HepG2 (cell line): ENCODE data around the gene THADA. TPM values are rescaled to one million over a fixed set of nuclear protein-coding genes. Genes with fewer than 3 reads are reported as not detected.

Experiments used
- BATF2 ChIP-seq: sonication (generic); formaldehyde crosslinking; IDR thresholded peaks from 2 replicates; pipeline ENCODE4 v1.8.0; 2022; ENCODE audit warnings: mild to moderate bottlenecking, missing genetic modification reagents, moderate library complexity
- FOXJ3 ChIP-seq: sonication (generic); formaldehyde crosslinking; IDR thresholded peaks from 2 replicates; pipeline ENCODE4 v1.4.0; 2020; ENCODE audit warnings: missing genetic modification reagents, mild to moderate bottlenecking, borderline replicate concordance
- FOXO4 ChIP-seq: sonication (generic); formaldehyde crosslinking; conservative IDR thresholded peaks from 2 replicates; pipeline ENCODE4 v1.8.1; 2023; ENCODE audit warnings: missing genetic modification reagents
- GABPA ChIP-seq, 2 experiments: IDR thresholded peaks; 2 replicates each; pipeline ENCODE4 v1.6.1; 2011 to 2016; ENCODE audit warnings: low read depth in 2 of 2, low read length in 1 of 2, missing biosample characterization in 1 of 2, missing genetic modification characterization in 1 of 2
- HOMEZ ChIP-seq: IDR thresholded peaks from 2 replicates; pipeline ENCODE4 v1.6.1; 2016; ENCODE audit warnings: low read depth
- HOXA5 ChIP-seq: sonication (generic); formaldehyde crosslinking; IDR thresholded peaks from 2 replicates; pipeline ENCODE4 v1.4.0; 2020; ENCODE audit warnings: missing genetic modification reagents
- KMT2A ChIP-seq: sonication (generic); formaldehyde crosslinking; IDR thresholded peaks from 2 replicates; pipeline ENCODE4 v1.4.0; 2020; ENCODE audit warnings: missing genetic modification reagents
- MATR3 ChIP-seq: sonication (generic); formaldehyde crosslinking; IDR thresholded peaks from 2 replicates; pipeline ENCODE4 v1.4.0; 2020; ENCODE audit warnings: missing genetic modification reagents
- MLXIP ChIP-seq: sonication (generic); formaldehyde crosslinking; IDR thresholded peaks from 2 replicates; pipeline ENCODE4 v1.9.0; 2021; ENCODE audit warnings: missing genetic modification reagents, borderline replicate concordance
- NFIC ChIP-seq: IDR thresholded peaks from 2 replicates; pipeline ENCODE4 v1.6.1; 2012; ENCODE audit warnings: mild to moderate bottlenecking, low read length, inconsistent platforms
- RARG ChIP-seq: sonication (generic); formaldehyde crosslinking; IDR thresholded peaks from 2 replicates; pipeline ENCODE4 v1.4.0; 2020; ENCODE audit warnings: low read depth, mild to moderate bottlenecking, missing genetic modification reagents
- SNAPC2 ChIP-seq: sonication (generic); formaldehyde crosslinking; IDR thresholded peaks from 2 replicates; pipeline ENCODE4 v1.8.1; 2022; ENCODE audit warnings: mild to moderate bottlenecking, missing genetic modification reagents
- STAT6 ChIP-seq: sonication (generic); formaldehyde crosslinking; IDR thresholded peaks from 2 replicates; pipeline ENCODE4 v1.4.0; 2020; ENCODE audit warnings: missing genetic modification reagents, mild to moderate bottlenecking, borderline replicate concordance
- ZBTB7B ChIP-seq: sonication (generic); formaldehyde crosslinking; IDR thresholded peaks from 2 replicates; pipeline ENCODE4 v1.4.0; 2020; ENCODE audit warnings: missing genetic modification reagents
- ZNF143 ChIP-seq: sonication (generic); formaldehyde crosslinking; IDR thresholded peaks from 2 replicates; pipeline ENCODE4 v1.4.0; 2020; ENCODE audit warnings: missing genetic modification reagents
- ZNF556 ChIP-seq: sonication (generic); formaldehyde crosslinking; IDR thresholded peaks from 2 replicates; pipeline ENCODE4 v1.4.0; 2020; ENCODE audit warnings: mild to moderate bottlenecking, missing genetic modification reagents, borderline replicate concordance
- ZNF652 ChIP-seq: IDR thresholded peaks from 2 replicates; pipeline ENCODE4 v1.6.1; 2016; ENCODE audit warnings: low read depth, borderline replicate concordance
- ZNF724P ChIP-seq: sonication (generic); formaldehyde crosslinking; IDR thresholded peaks from 2 replicates; pipeline ENCODE4 v1.8.0; 2022; ENCODE audit warnings: missing genetic modification reagents, borderline replicate concordance
- ZNF792 ChIP-seq: IDR thresholded peaks from 2 replicates; pipeline ENCODE4 v1.6.1; 2016
- ZSCAN9 ChIP-seq: IDR thresholded peaks from 2 replicates; pipeline ENCODE4 v1.6.1; 2016; ENCODE audit warnings: borderline replicate concordance
- polyA plus RNA-seq, 8 experiments: library from polyadenylated mRNA; depleted of rRNA in 3 of 8; stranded (reverse) in 7 of 8; unstranded in 1 of 8; fragments of >200 nt; fragmentation: Illumina TruSeq in 4 of 8; extraction: Trizol in 4 of 8; gene quantifications; 2 replicates each; pipeline versions ENCODE4 v1.2.1 to v1.2.3, GENCODE V29; 2011 to 2016; ENCODE audit warnings: low read depth in 4 of 8, missing spikeins in 1 of 8, mixed read lengths in 1 of 8; ENCODE audit not compliant: insufficient read depth in 1 of 8
- total RNA-seq, 5 experiments: library from RNA; depleted of rRNA; stranded (reverse); fragments of >200 nt; fragmentation: Illumina TruSeq; extraction: Trizol; gene quantifications; 2 replicates each; pipeline ENCODE4 v1.2.3, GENCODE V29; 2016; ENCODE audit warnings: low read depth in 1 of 5

THADA gene
- total and polyA plus RNA-seq, 2 of the 13 experiments (the other 11 are each of a cell fraction or from before 2014, with no cell fraction given) = 12.7 to 21.7 TPM

GRCh38 chr2:43462866-43463641, 132.8 kb downstream of the THADA start (continued):
- TF ChIP-seq HOMEZ (peak; percentile 83), HOXA5 (no peak), RARG (CRISPR knock-in tag) (no peak), FOXO4 (CRISPR knock-in tag) (0 out of 2 replicates have a peak, but pooled peaks have one; percentile 76), ZNF724P (no peak), ZNF652 (peak; percentile 39; the same call in 1 of the 2 replicates), ZBTB7B (peak; percentile 80; the same call in 1 of the 2 replicates), KMT2A (peak; percentile 35; the same call in 1 of the 2 replicates), ZNF143 (CRISPR knock-in tag) (no peak), STAT6 (peak; percentile 82; the same call in 1 of the 2 replicates), ZNF556 (CRISPR knock-in tag) (no peak; the same call in 1 of the 2 replicates), MATR3 (no peak), BATF2 (no peak), GABPA (IDR thresholded peaks at IDR 0.05; ENCODE audit: low read depth, low read length) (no peak), GABPA (CRISPR knock-in tag; IDR thresholded peaks at IDR 0.05; ENCODE audit: low read depth) (peak; percentile 15; the same call in 1 of the 2 replicates), NFIC (peak; percentile 93), FOXJ3 (CRISPR knock-in tag) (peak; percentile 82; the same call in 1 of the 2 replicates), ZSCAN9 (CRISPR knock-in tag) (no peak; the same call in 1 of the 2 replicates), ZNF792 (CRISPR knock-in tag) (peak; percentile 74; the same call in 1 of the 2 replicates), SNAPC2 (CRISPR knock-in tag) (peak; percentile 56; the same call in 1 of the 2 replicates), MLXIP (CRISPR knock-in tag) (no peak)
